ENCODE data around the gene COTL1. TPM values are rescaled to one million over a fixed set of nuclear protein-coding genes. Genes with fewer than 3 reads are reported as not detected.

COTL1 gene
- total and polyA plus RNA-seq, 2 donors from 2014 or later: 122 to 136 TPM

DNA sequence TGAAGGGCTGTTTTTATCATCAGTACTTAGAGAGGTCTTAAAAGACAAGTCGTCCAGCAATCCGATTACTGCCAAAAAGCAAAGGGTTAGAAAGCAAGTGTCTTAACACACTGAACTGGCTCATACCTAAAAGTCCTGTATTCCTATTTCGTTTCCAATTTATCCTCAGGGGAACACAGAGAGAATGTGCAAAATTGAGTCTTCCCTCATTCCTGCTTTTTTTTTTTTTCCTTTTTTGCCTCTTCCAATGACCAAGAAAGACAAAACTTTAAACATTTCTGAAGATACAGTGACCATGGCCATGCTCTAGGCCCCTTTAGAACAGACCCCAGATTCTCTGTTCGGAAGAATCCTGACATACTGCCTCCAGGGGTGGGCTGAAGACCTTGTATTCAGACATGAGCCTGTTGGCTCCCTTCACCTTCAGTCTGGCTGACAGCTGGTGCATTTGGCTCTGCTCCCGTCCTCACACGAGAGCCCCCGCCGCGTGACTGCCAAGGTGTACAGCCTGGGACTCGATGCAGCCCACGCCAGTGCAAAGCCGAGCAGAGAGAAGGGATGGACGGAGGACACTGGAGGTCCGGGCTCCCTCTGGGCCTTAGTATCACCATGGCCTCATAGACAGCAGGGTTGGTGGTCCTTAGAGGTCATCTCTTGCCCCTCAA, 47.0 kb downstream of the COTL1 start:
- H3K36me3 ChIP-seq (ENCODE audit: control insufficient read depth in 2 of 3, insufficient read depth in 3 of 3, low read length in 3 of 3): peaks cover 0 to 10% (median 0%) of the 10 kb centered on the region in 3 donors
- no peak for DNase-seq
- no peaks in the 10 kb centered on the region for H3K9me3 ChIP-seq (ENCODE audit: control insufficient read depth in 2 of 3, insufficient read depth in 1 of 3, low read length in 3 of 3)
- H3K4me3 ChIP-seq (ENCODE audit: low read length in 3 of 3): no peak overlapping the region
- H3K9ac ChIP-seq (ENCODE audit: low read length in 3 of 3): no peak overlapping the region
- H3K27me3 ChIP-seq (ENCODE audit: control insufficient read depth, insufficient read depth, low read length): no peaks in the 10 kb centered on the region
- intact Hi-C loops (cut with DNase I): no loop called here
- H3K27ac ChIP-seq (ENCODE audit: low read depth in 2 of 2, low read length in 2 of 2): no peak overlapping the region
- TF ChIP-seq, protein P1, sequence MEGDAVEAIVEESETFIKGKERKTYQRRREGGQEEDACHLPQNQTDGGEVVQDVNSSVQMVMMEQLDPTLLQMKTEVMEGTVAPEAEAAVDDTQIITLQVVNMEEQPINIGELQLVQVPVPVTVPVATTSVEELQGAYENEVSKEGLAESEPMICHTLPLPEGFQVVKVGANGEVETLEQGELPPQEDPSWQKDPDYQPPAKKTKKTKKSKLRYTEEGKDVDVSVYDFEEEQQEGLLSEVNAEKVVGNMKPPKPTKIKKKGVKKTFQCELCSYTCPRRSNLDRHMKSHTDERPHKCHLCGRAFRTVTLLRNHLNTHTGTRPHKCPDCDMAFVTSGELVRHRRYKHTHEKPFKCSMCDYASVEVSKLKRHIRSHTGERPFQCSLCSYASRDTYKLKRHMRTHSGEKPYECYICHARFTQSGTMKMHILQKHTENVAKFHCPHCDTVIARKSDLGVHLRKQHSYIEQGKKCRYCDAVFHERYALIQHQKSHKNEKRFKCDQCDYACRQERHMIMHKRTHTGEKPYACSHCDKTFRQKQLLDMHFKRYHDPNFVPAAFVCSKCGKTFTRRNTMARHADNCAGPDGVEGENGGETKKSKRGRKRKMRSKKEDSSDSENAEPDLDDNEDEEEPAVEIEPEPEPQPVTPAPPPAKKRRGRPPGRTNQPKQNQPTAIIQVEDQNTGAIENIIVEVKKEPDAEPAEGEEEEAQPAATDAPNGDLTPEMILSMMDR (IDR thresholded peaks at IDR 0.05; ENCODE audit: borderline replicate concordance, extremely low read depth, insufficient read depth): no peak
- no peak for FAIRE-seq
- H3K4me1 ChIP-seq (ENCODE audit: control insufficient read depth in 2 of 3, insufficient read depth in 2 of 3, low read depth in 1 of 3, low read length in 3 of 3): no peaks in the 10 kb centered on the region

DNA sequence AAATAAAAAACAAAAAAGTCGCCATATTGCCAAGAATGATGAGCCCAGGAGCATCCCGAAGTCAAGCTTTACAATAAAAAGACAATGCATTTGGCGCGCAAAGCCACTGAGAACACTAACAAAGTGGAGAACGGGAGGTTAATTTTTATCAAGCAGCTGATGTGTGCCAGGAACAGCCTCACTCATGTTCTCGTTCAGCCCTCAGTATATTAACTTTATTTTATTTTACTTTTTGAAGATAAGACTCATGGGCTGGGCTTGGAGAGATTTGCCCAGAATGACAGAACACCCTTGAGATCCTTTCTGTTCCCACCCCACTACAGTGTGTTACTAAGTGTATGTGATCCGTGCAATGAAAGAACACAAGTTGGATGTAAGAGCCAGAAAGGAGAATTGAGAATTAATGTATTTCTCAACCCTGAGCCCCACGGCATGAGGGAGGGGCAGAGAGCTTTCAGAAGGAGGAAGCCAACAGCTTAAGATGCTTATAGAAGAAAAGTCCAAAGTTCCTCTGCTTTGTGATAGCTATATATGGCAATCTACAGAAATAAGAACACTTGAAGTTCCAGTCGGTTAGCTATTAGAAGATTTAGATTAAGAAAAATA, 48.4 kb downstream of the COTL1 start:
- Histone ChIP-seq H3K9me3 (ENCODE audit: control insufficient read depth in 2 of 3, insufficient read depth in 1 of 3, low read length in 3 of 3) (no peaks in the 10 kb centered on the region), H3K27ac (ENCODE audit: low read depth in 2 of 2, low read length in 2 of 2) (no peak overlapping the region), H3K36me3 (ENCODE audit: control insufficient read depth in 2 of 3, insufficient read depth in 3 of 3, low read length in 3 of 3) (peaks cover 0 to 12% (median 0%) of the 10 kb centered on the region in 3 donors), H3K4me1 (ENCODE audit: control insufficient read depth in 2 of 3, insufficient read depth in 2 of 3, low read depth in 1 of 3, low read length in 3 of 3) (no peaks in the 10 kb centered on the region), H3K27me3 (ENCODE audit: control insufficient read depth, insufficient read depth, low read length) (no peaks in the 10 kb centered on the region), H3K9ac (ENCODE audit: low read length in 3 of 3) (no peak overlapping the region), H3K4me3 (ENCODE audit: low read length in 3 of 3) (no peak overlapping the region)
- intact Hi-C loops (cut with DNase I): no loop called here
- TF ChIP-seq, protein P1 (IDR thresholded peaks at IDR 0.05; ENCODE audit: borderline replicate concordance, extremely low read depth, insufficient read depth): no peak
- DNase-seq (no peak), FAIRE-seq (no peak)

DNA sequence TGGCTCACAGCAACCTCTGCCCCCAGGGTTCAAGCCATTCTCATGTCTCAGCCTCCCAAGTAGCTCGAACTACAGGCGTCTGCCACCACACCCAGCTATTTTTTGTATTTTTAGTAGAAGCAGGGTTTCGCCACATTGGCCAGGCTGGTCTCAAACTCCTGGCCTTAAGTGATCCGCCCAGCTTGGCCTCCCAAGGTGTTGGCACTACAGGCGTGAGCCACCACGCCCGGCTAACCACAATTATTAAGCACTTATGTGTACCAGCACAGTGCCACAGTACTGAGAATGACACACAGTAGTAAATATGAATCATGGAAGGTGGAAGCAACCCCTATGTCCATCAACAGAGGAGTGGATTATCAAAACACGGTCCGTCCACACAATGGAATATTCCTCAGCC, 49.8 kb downstream of the COTL1 start:
- no peak overlapping the region for H3K4me3 ChIP-seq (ENCODE audit: low read length in 3 of 3)
- no peaks in the 10 kb centered on the region for H3K27me3 ChIP-seq (ENCODE audit: control insufficient read depth, insufficient read depth, low read length)
- FAIRE-seq (no peak), DNase-seq (no peak)
- no peaks in the 10 kb centered on the region for H3K4me1 ChIP-seq (ENCODE audit: control insufficient read depth in 2 of 3, insufficient read depth in 2 of 3, low read depth in 1 of 3, low read length in 3 of 3)
- intact Hi-C loops (cut with DNase I): no loop called here
- H3K36me3 ChIP-seq (ENCODE audit: control insufficient read depth in 2 of 3, insufficient read depth in 3 of 3, low read length in 3 of 3): peaks cover 0 to 10% (median 0%) of the 10 kb centered on the region in 3 donors
- no peaks in the 10 kb centered on the region for H3K9me3 ChIP-seq (ENCODE audit: control insufficient read depth in 2 of 3, insufficient read depth in 1 of 3, low read length in 3 of 3)
- no peak overlapping the region for H3K9ac ChIP-seq (ENCODE audit: low read length in 3 of 3)
- TF ChIP-seq, protein P1 (IDR thresholded peaks at IDR 0.05; ENCODE audit: borderline replicate concordance, extremely low read depth, insufficient read depth): no peak
- H3K27ac ChIP-seq (ENCODE audit: low read depth in 2 of 2, low read length in 2 of 2): no peak overlapping the region

Measured in kidney (tissue), 14 donors.